Natural killer cell (primary cell): Measurements from ENCODE around the gene RMI2. TPM values are rescaled to one million over a fixed set of nuclear protein-coding genes. Genes with fewer than 3 reads are reported as not detected.

ENCODE experiments used
- ATAC-seq, 3 donors: fragments of 150-1000 bp in 2 of 3; fragments of 200-7000 bp in 1 of 3; cut with Tn5 transposase; 1 replicate in 1 of 3; 2 replicates in 2 of 3; pipeline ENCODE4 v1.10.0; 2021; ENCODE audit warnings: mild to moderate bottlenecking in 2 of 3, moderate library complexity in 2 of 3
- DNase-seq, 2 donors: peaks; one replicate each; pipeline versions ENCODE4 v3.0.0 to v3.0.0-alpha.2; 2013 to 2021; ENCODE audit warnings: mixed read lengths in 1 of 2
- H3K27ac ChIP-seq: one replicate; pipeline ENCODE4 v1.5.1; 2013; ENCODE audit warnings: mild to moderate bottlenecking, low read length
- H3K27me3 ChIP-seq: one replicate; pipeline ENCODE4 v1.6.1; 2013; ENCODE audit warnings: low read length; ENCODE audit not compliant: control insufficient read depth, insufficient read depth
- H3K36me3 ChIP-seq: one replicate; pipeline ENCODE4 v1.6.1; 2013; ENCODE audit warnings: low read length; ENCODE audit not compliant: control insufficient read depth, insufficient read depth
- H3K4me1 ChIP-seq: one replicate; pipeline ENCODE4 v1.6.1; 2013; ENCODE audit warnings: low read length; ENCODE audit not compliant: control insufficient read depth, insufficient read depth
- H3K4me3 ChIP-seq: one replicate; pipeline ENCODE4 v1.5.1; 2013; ENCODE audit warnings: low read length
- H3K9me3 ChIP-seq: one replicate; pipeline ENCODE4 v1.6.1; 2013; ENCODE audit warnings: low read length; ENCODE audit not compliant: control insufficient read depth, insufficient read depth
- H3K27ac Mint-ChIP-seq, 2 donors: one replicate each; pipeline ENCODE4 v1.8.0; 2022; ENCODE audit warnings: mild to moderate bottlenecking in 2 of 2, mixed read lengths in 2 of 2, moderate library complexity in 1 of 2
- H3K27me3 Mint-ChIP-seq, 2 donors: one replicate each; pipeline ENCODE4 v1.8.0; 2022; ENCODE audit warnings: low read depth in 2 of 2, mixed read lengths in 2 of 2
- H3K36me3 Mint-ChIP-seq: one replicate; pipeline ENCODE4 v1.8.0; 2022; ENCODE audit warnings: mixed read lengths
- H3K4me1 Mint-ChIP-seq, 2 donors: one replicate each; pipeline ENCODE4 v1.8.0; 2022; ENCODE audit warnings: mixed read lengths in 2 of 2
- H3K4me3 Mint-ChIP-seq: one replicate; pipeline ENCODE4 v1.8.0; 2022; ENCODE audit warnings: mild to moderate bottlenecking, moderate library complexity, mixed read lengths
- H3K9me3 Mint-ChIP-seq, 2 donors: one replicate each; pipeline ENCODE4 v1.8.0; 2022; ENCODE audit warnings: mixed read lengths in 2 of 2
- CTCF ChIP-seq: fragments of 200-600 bp; IDR thresholded peaks from one replicate; pipeline ENCODE4 v1.8.0; 2022; ENCODE audit warnings: antibody characterized with exemption
- WGBS: methylation state at CpG from one replicate; pipeline ENCODE4 v1.1.7; 2013; ENCODE audit warnings: missing lambda C conversion rate; ENCODE audit not compliant: insufficient coverage; 5-methylcytosine and 5-hydroxymethylcytosine counted together
- intact Hi-C: fragments of 100-400 bp; cut with micrococcal nuclease; formaldehyde crosslinking; loops from one replicate; pipeline ENCODE4 v1.14.2; 2022
- total RNA-seq, 4 donors: library from RNA; stranded (reverse); fragments of 120-200 nt in 1 of 4; gene quantifications; one replicate each; pipeline versions ENCODE4 v1.2.3 to v1.2.4, GENCODE V29; 2013 to 2022

The RMI2 gene
- total RNA-seq, 3 donors from 2014 or later (not counting 1 experiment from before 2014, with no cell fraction given), result 0.83 to 1.1 (median 0.93) TPM

- H3K36me3 Mint-ChIP-seq, result no peaks in the 10 kb centered on the region
- H3K27ac Mint-ChIP-seq, result no peak overlapping the region
- H3K9me3 Mint-ChIP-seq, result no peaks in the 10 kb centered on the region
- H3K27me3 Mint-ChIP-seq, result peaks cover 0 to 8% of the 10 kb centered on the region in 2 donors
- DNase-seq, result peak in 1 of 2 donors; percentile 53
- ATAC-seq, result peak; percentile 47 to 61 (median 49)
- no peak overlapping the region for H3K4me3 Mint-ChIP-seq
- no peaks in the 10 kb centered on the region for H3K9me3 ChIP-seq
- no peaks in the 10 kb centered on the region for H3K27me3 ChIP-seq
- H3K36me3 ChIP-seq, result no peaks in the 10 kb centered on the region
- peaks cover 51% of the 10 kb centered on the region for H3K4me1 ChIP-seq
- H3K4me3 ChIP-seq, result no peak overlapping the region
- intact Hi-C loops, result no loop called here
- TF ChIP-seq CTCF, result no peak
- no peak overlapping the region for H3K27ac ChIP-seq
- peaks cover 11 to 21% of the 10 kb centered on the region in 2 donors for H3K4me1 Mint-ChIP-seq
- 70% methylated on average over 7 of the region's 8 CpGs for WGBS
Measured at GRCh38 chr16:11312718-11313492, 32.4 kb upstream of the RMI2 start.

GRCh38 chr16:11313493-11314308 lies 31.6 kb upstream of the RMI2 start:
- H3K4me1 ChIP-seq, result peaks cover 43% of the 10 kb centered on the region
- no peak for TF ChIP-seq CTCF
- H3K27ac Mint-ChIP-seq, result no peak overlapping the region
- no peak overlapping the region for H3K27ac ChIP-seq
- WGBS, result 99% methylated on average over 7 of the region's 9 CpGs
- H3K27me3 Mint-ChIP-seq, result peaks cover 5% of the 10 kb centered on the region in 2 donors
- H3K27me3 ChIP-seq, result no peaks in the 10 kb centered on the region
- DNase-seq (no peak), ATAC-seq (no peak)
- peaks cover 11 to 21% of the 10 kb centered on the region in 2 donors for H3K4me1 Mint-ChIP-seq
- no peaks in the 10 kb centered on the region for H3K36me3 Mint-ChIP-seq
- H3K36me3 ChIP-seq, result no peaks in the 10 kb centered on the region
- intact Hi-C loops, result no loop called here
- no peak overlapping the region for H3K4me3 Mint-ChIP-seq
- no peaks in the 10 kb centered on the region for H3K9me3 Mint-ChIP-seq
- no peaks in the 10 kb centered on the region for H3K9me3 ChIP-seq
- H3K4me3 ChIP-seq, result no peak overlapping the region

- H3K36me3 ChIP-seq, result no peaks in the 10 kb centered on the region
- peaks cover 5 to 8% of the 10 kb centered on the region in 2 donors for H3K27me3 Mint-ChIP-seq
- WGBS, result 93% methylated on average over 8 of the region's 8 CpGs
- no peak for TF ChIP-seq CTCF
- intact Hi-C loops, result no loop called here
- no peaks in the 10 kb centered on the region for H3K9me3 ChIP-seq
- no peak overlapping the region for H3K27ac Mint-ChIP-seq
- H3K36me3 Mint-ChIP-seq, result no peaks in the 10 kb centered on the region
- no peak overlapping the region for H3K4me3 ChIP-seq
- H3K4me1 Mint-ChIP-seq, result peaks cover 11 to 21% of the 10 kb centered on the region in 2 donors
- H3K27me3 ChIP-seq, result no peaks in the 10 kb centered on the region
- DNase-seq (no peak), ATAC-seq (no peak)
- H3K4me3 Mint-ChIP-seq, result no peak overlapping the region
- peaks cover 36% of the 10 kb centered on the region for H3K4me1 ChIP-seq
- no peaks in the 10 kb centered on the region for H3K9me3 Mint-ChIP-seq
- no peak overlapping the region for H3K27ac ChIP-seq
Measured at GRCh38 chr16:11314309-11314894, 30.9 kb upstream of the RMI2 start.
